H1 (cell line): ENCODE measurements around the gene STIMATE. TPM values are rescaled to one million over a fixed set of nuclear protein-coding genes. Genes with fewer than 3 reads are reported as not detected.
A peak's percentile ranks its signal among the peaks of the same experiment; 100 is the strongest.

ENCODE experiments used
- ASH2L ChIP-seq: fragments of 200-600, 300-600 bp; sonication (generic); IDR thresholded peaks from one replicate; pipeline ENCODE4 v1.7.1; 2017; ENCODE audit warnings: low read length
- CBX5 ChIP-seq: fragments of 300-800, 300-1000 bp; sonication (generic); IDR thresholded peaks from 2 replicates; pipeline ENCODE4 v1.7.1; 2016; ENCODE audit warnings: antibody characterized with exemption, low read length, low read depth
- CEBPB ChIP-seq: IDR thresholded peaks from 2 replicates; pipeline ENCODE4 v1.6.1; 2012; ENCODE audit warnings: low read depth, low read length
- EP300 ChIP-seq, 2 experiments: IDR thresholded peaks; 1 replicate in 1 of 2; 2 replicates in 1 of 2; pipeline ENCODE4 v1.6.1; 2011 to 2012; ENCODE audit warnings: low read depth in 2 of 2, low read length in 2 of 2, mild to moderate bottlenecking in 2 of 2, borderline replicate concordance in 1 of 2, inconsistent platforms in 1 of 2, moderate library complexity in 1 of 2
- EZH2 ChIP-seq: fragments of 200-600 bp; sonication (generic); IDR thresholded peaks from 2 replicates; pipeline ENCODE4 v1.7.1; 2012; ENCODE audit warnings: low read depth, mild to moderate bottlenecking, moderate library complexity, low read length, inconsistent platforms; ENCODE audit not compliant: severe bottlenecking
- JUND ChIP-seq: IDR thresholded peaks from 2 replicates; pipeline ENCODE4 v1.6.1; 2011; ENCODE audit warnings: mild to moderate bottlenecking, improper control_type of control experiment, low read length
- KDM4A ChIP-seq: IDR thresholded peaks from one replicate; pipeline ENCODE4 v1.7.1; 2012; ENCODE audit warnings: low read depth, mild to moderate bottlenecking, moderate library complexity, low read length, inconsistent platforms; ENCODE audit not compliant: severe bottlenecking
- MAFK ChIP-seq: IDR thresholded peaks from 2 replicates; pipeline ENCODE4 v1.6.1; 2012; ENCODE audit warnings: low read depth, mild to moderate bottlenecking, improper control_type of control experiment, low read length
- NANOG ChIP-seq: IDR thresholded peaks from 2 replicates; pipeline ENCODE4 v1.6.1; 2011; ENCODE audit warnings: low read length, low read depth, mild to moderate bottlenecking, inconsistent platforms; ENCODE audit not compliant: insufficient read depth, poor library complexity, severe bottlenecking
- NRF1 ChIP-seq: IDR thresholded peaks from 2 replicates; pipeline ENCODE4 v1.6.1; 2011; ENCODE audit warnings: mild to moderate bottlenecking, low read depth, low read length, improper control_type of control experiment
- POLR2A ChIP-seq, 2 experiments: IDR thresholded peaks; 1 replicate in 1 of 2; 2 replicates in 1 of 2; pipeline ENCODE4 v1.6.1; 2011; ENCODE audit warnings: low read depth in 2 of 2, low read length in 2 of 2, mild to moderate bottlenecking in 2 of 2; ENCODE audit errors: control extremely low read depth in 1 of 2
- RXRA ChIP-seq: IDR thresholded peaks from 2 replicates; pipeline ENCODE4 v1.6.1; 2011; ENCODE audit warnings: low read depth, mild to moderate bottlenecking, low read length, moderate library complexity; ENCODE audit not compliant: insufficient read depth
- SIRT6 ChIP-seq: IDR thresholded peaks from one replicate; pipeline ENCODE4 v1.7.1; 2012; ENCODE audit warnings: low read length, inconsistent platforms
- SP1 ChIP-seq: IDR thresholded peaks from 2 replicates; pipeline ENCODE4 v1.6.1; 2011; ENCODE audit warnings: low read depth, low read length
- TCF12 ChIP-seq: IDR thresholded peaks from 2 replicates; pipeline ENCODE4 v1.6.1; 2011; ENCODE audit warnings: low read depth, mild to moderate bottlenecking, low read length
- polyA plus RNA-seq, 7 experiments: library from polyadenylated mRNA; depleted of rRNA in 3 of 7; stranded (reverse) in 5 of 7; unstranded in 2 of 7; fragments of >200 nt in 5 of 7; fragments of 200-250 nt in 2 of 7; gene quantifications; 1 replicate in 5 of 7; 2 replicates in 1 of 7; 4 replicates in 1 of 7; pipeline versions ENCODE4 v1.2.1 to v1.2.3, GENCODE V29; 2011 to 2013; ENCODE audit warnings: missing spikeins in 2 of 7, mixed read lengths in 2 of 7
- total RNA-seq: library from RNA; stranded (reverse); fragmentation: NEBNext Ultra II Directional; extraction: Animal tissue kit (Norgen Biotek cat#: 25700); gene quantifications from 2 replicates; pipeline ENCODE4 v1.2.1, GENCODE V29; 2021

STIMATE gene
- total and polyA plus RNA-seq, 2 of the 8 experiments (the other 6 are each of a cell fraction or from before 2014, with no cell fraction given) = 17.5 to 22.1 TPM

DNA sequence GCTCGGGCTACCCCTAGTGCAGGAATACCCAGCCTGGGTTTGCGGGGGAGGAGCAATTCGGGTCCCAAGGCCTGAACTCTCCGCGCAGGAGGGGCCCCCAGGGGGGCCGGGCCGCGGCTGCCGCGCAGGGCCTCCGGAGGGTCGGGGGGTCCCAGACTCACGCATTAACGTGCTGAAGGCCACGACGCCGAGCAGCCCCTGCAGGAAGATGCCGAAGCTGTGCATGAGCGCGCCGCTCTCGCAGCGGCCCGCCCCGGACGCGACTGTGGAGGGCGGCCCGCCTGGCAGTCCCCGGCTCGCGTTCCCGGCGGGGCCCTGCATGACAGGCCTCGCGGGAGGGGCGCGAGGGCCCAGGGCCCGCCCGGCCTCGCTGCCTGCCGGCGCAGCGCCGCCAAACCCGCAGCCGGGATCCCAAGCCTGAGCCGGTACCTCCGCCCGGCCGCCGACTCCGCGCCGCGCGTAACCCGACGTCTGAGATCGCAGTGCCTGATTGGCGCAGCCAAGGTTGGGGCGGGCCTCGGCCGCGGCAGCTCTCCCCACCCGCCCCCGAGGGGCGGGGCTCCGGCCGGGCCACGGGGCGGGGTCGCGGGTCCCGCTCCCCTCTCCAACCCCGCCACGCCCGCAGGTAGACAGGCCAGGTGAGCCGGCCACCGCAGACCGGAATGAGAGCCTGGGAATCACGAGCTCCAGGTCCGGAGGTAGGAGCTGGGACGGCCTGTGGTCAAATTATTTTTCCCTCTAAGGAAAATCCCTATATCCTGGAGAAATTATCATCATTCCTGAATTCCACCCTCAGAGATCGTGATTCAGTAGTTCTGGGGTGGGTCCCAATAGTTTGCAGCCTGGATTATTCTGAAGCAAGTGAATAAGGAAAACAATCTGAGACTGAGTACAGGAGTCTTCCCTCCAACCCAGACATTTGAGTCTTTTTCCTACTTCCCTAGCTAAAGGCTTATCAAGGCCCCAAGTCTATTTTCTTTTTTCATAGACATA lies at the start of gene STIMATE (continued):
- TF ChIP-seq RXRA (no peak), SIRT6 (no peak), ASH2L (no peak), CBX5 (no peak), SP1 (peak; percentile 45; the same call in 1 of the 2 replicates), POLR2A (IDR thresholded peaks at IDR 0.05; ENCODE audit: control extremely low read depth in 1 of 2, low read depth in 2 of 2, low read length in 2 of 2) (peak in 1 of 2 experiments; percentile 61; a peak in 2 of 3 replicates), CEBPB (no peak), NANOG (no peak), JUND (no peak), KDM4A (peak; percentile 88), MAFK (no peak), EP300 (IDR thresholded peaks at IDR 0.05; ENCODE audit: borderline replicate concordance in 1 of 2, low read depth in 2 of 2, low read length in 2 of 2) (0 out of 3 replicates have a peak, but pooled peaks of 1 of the 2 experiments have one; percentile 23), NRF1 (no peak), EZH2 (no peak), TCF12 (no peak)
